Measurements from ENCODE around the gene SSRP1.

GRCh38 chr11:57347336-57347735 lies 11.6 kb upstream of the SSRP1 start:
- TF ChIP-seq POLR2AphosphoS5 (IDR thresholded peaks at IDR 0.05; ENCODE audit: low read depth, low read length): no peak
- TF ChIP-seq, protein P1, sequence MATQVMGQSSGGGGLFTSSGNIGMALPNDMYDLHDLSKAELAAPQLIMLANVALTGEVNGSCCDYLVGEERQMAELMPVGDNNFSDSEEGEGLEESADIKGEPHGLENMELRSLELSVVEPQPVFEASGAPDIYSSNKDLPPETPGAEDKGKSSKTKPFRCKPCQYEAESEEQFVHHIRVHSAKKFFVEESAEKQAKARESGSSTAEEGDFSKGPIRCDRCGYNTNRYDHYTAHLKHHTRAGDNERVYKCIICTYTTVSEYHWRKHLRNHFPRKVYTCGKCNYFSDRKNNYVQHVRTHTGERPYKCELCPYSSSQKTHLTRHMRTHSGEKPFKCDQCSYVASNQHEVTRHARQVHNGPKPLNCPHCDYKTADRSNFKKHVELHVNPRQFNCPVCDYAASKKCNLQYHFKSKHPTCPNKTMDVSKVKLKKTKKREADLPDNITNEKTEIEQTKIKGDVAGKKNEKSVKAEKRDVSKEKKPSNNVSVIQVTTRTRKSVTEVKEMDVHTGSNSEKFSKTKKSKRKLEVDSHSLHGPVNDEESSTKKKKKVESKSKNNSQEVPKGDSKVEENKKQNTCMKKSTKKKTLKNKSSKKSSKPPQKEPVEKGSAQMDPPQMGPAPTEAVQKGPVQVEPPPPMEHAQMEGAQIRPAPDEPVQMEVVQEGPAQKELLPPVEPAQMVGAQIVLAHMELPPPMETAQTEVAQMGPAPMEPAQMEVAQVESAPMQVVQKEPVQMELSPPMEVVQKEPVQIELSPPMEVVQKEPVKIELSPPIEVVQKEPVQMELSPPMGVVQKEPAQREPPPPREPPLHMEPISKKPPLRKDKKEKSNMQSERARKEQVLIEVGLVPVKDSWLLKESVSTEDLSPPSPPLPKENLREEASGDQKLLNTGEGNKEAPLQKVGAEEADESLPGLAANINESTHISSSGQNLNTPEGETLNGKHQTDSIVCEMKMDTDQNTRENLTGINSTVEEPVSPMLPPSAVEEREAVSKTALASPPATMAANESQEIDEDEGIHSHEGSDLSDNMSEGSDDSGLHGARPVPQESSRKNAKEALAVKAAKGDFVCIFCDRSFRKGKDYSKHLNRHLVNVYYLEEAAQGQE (IDR thresholded peaks at IDR 0.05; ENCODE audit: insufficient read depth in 1 of 2, low read depth in 2 of 2, low read length in 2 of 2): no peak
- no peak for TF ChIP-seq FOXP2 (optimal IDR thresholded peaks at IDR 0.05; ENCODE audit: borderline replicate concordance, extremely low read depth, extremely low read length, insufficient read depth)
- TF ChIP-seq TAF1 (IDR thresholded peaks at IDR 0.05; ENCODE audit: borderline replicate concordance, insufficient read depth, low read length): no peak
- no peak for TF ChIP-seq SIN3A (IDR thresholded peaks at IDR 0.05; ENCODE audit: borderline replicate concordance, insufficient read depth, low read length)

Measured in PFSK-1 (cell line).